ENCODE data around the gene BARX1. TPM values are rescaled to one million over a fixed set of nuclear protein-coding genes. Genes with fewer than 3 reads are reported as not detected.
"Not testable (repeated sequence)": the region's sequence is repeated elsewhere in the genome, so short reads cannot be mapped to it uniquely, and the experiment has no call there.

Gene BARX1
- total RNA-seq, 1 experiment from 2014 or later, result 8.9 TPM

DNA sequence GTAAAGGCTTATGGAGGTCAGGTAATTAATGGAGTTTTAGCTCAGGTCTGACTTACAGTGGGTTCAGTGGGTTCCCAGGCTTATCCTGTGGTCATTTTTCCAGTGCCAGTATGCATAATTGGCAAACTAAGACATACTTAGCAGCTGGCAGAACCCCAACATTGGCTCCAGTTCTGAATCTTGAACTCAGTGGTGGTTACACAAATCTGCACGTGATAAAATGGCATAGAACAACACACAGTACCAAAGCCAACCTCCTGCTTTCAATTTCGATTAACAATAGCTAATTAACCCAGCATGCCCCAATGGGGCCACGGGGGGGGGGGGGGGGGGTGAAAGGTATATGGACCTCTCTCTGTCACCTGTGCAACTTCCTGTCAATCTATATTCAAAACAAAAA is 19.0 kb upstream of the BARX1 start:
- peaks cover 37% of the 10 kb centered on the region for H3K9me3 Mint-ChIP-seq
- peaks cover 26% of the 10 kb centered on the region for H3K36me3 Mint-ChIP-seq
- TF ChIP-seq RELA (CRISPR knock-in tag; IDR thresholded peaks at IDR 0.05; ENCODE audit: borderline replicate concordance), result no peak
- TF ChIP-seq CBFB (CRISPR knock-in tag; IDR thresholded peaks at IDR 0.05; ENCODE audit: low read depth), result no peak
- TF ChIP-seq PRRX2 (CRISPR knock-in tag; IDR thresholded peaks at IDR 0.05), result no peak
- no peak for TF ChIP-seq ZNF396 (CRISPR knock-in tag; IDR thresholded peaks at IDR 0.05; ENCODE audit: borderline replicate concordance)
- TF ChIP-seq FOXJ3 (CRISPR knock-in tag; IDR thresholded peaks at IDR 0.05; ENCODE audit: borderline replicate concordance), result no peak
- no peak for TF ChIP-seq NFATC4 (CRISPR knock-in tag; IDR thresholded peaks at IDR 0.05)
- TF ChIP-seq, protein P1, sequence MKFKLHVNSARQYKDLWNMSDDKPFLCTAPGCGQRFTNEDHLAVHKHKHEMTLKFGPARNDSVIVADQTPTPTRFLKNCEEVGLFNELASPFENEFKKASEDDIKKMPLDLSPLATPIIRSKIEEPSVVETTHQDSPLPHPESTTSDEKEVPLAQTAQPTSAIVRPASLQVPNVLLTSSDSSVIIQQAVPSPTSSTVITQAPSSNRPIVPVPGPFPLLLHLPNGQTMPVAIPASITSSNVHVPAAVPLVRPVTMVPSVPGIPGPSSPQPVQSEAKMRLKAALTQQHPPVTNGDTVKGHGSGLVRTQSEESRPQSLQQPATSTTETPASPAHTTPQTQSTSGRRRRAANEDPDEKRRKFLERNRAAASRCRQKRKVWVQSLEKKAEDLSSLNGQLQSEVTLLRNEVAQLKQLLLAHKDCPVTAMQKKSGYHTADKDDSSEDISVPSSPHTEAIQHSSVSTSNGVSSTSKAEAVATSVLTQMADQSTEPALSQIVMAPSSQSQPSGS (CRISPR knock-in tag; IDR thresholded peaks at IDR 0.05; ENCODE audit: borderline replicate concordance, low read depth), result no peak
- TF ChIP-seq ELF4 (CRISPR knock-in tag; IDR thresholded peaks at IDR 0.05; ENCODE audit: low read depth), result no peak
- TF ChIP-seq, protein P2, sequence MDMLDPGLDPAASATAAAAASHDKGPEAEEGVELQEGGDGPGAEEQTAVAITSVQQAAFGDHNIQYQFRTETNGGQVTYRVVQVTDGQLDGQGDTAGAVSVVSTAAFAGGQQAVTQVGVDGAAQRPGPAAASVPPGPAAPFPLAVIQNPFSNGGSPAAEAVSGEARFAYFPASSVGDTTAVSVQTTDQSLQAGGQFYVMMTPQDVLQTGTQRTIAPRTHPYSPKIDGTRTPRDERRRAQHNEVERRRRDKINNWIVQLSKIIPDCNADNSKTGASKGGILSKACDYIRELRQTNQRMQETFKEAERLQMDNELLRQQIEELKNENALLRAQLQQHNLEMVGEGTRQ (CRISPR knock-in tag; IDR thresholded peaks at IDR 0.05), result no peak
- TF ChIP-seq GABPB1 (CRISPR knock-in tag; IDR thresholded peaks at IDR 0.05), result no peak
- TF ChIP-seq, protein P3, sequence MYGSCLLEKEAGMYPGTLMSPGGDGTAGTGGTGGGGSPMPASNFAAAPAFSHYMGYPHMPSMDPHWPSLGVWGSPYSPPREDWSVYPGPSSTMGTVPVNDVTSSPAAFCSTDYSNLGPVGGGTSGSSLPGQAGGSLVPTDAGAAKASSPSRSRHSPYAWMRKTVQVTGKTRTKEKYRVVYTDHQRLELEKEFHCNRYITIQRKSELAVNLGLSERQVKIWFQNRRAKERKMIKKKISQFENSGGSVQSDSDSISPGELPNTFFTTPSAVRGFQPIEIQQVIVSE (CRISPR knock-in tag; IDR thresholded peaks at IDR 0.05; ENCODE audit: borderline replicate concordance), result no peak
- TF ChIP-seq, protein P4, sequence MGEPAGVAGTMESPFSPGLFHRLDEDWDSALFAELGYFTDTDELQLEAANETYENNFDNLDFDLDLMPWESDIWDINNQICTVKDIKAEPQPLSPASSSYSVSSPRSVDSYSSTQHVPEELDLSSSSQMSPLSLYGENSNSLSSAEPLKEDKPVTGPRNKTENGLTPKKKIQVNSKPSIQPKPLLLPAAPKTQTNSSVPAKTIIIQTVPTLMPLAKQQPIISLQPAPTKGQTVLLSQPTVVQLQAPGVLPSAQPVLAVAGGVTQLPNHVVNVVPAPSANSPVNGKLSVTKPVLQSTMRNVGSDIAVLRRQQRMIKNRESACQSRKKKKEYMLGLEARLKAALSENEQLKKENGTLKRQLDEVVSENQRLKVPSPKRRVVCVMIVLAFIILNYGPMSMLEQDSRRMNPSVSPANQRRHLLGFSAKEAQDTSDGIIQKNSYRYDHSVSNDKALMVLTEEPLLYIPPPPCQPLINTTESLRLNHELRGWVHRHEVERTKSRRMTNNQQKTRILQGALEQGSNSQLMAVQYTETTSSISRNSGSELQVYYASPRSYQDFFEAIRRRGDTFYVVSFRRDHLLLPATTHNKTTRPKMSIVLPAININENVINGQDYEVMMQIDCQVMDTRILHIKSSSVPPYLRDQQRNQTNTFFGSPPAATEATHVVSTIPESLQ (CRISPR knock-in tag; IDR thresholded peaks at IDR 0.05), result no peak
- TF ChIP-seq, protein P5, sequence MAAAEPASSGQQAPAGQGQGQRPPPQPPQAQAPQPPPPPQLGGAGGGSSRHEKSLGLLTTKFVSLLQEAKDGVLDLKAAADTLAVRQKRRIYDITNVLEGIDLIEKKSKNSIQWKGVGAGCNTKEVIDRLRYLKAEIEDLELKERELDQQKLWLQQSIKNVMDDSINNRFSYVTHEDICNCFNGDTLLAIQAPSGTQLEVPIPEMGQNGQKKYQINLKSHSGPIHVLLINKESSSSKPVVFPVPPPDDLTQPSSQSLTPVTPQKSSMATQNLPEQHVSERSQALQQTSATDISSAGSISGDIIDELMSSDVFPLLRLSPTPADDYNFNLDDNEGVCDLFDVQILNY (CRISPR knock-in tag; IDR thresholded peaks at IDR 0.05), result no peak
- no peak for TF ChIP-seq ZNF317 (CRISPR knock-in tag; IDR thresholded peaks at IDR 0.05; ENCODE audit: borderline replicate concordance, low read depth)
- no peak for TF ChIP-seq GRHL2 (CRISPR knock-in tag; IDR thresholded peaks at IDR 0.05; ENCODE audit: insufficient replicate concordance, severe bottlenecking)
- no peak for TF ChIP-seq SMAD4 (CRISPR knock-in tag; IDR thresholded peaks at IDR 0.05)
- no peak for TF ChIP-seq JAZF1 (CRISPR knock-in tag; IDR thresholded peaks at IDR 0.05)
- TF ChIP-seq, protein P6, sequence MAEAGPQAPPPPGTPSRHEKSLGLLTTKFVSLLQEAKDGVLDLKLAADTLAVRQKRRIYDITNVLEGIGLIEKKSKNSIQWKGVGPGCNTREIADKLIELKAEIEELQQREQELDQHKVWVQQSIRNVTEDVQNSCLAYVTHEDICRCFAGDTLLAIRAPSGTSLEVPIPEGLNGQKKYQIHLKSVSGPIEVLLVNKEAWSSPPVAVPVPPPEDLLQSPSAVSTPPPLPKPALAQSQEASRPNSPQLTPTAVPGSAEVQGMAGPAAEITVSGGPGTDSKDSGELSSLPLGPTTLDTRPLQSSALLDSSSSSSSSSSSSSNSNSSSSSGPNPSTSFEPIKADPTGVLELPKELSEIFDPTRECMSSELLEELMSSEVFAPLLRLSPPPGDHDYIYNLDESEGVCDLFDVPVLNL (CRISPR knock-in tag; IDR thresholded peaks at IDR 0.05; ENCODE audit: borderline replicate concordance, low read depth), result no peak
- H3K27me3 Mint-ChIP-seq (ENCODE audit: low read depth), result peaks cover 9% of the 10 kb centered on the region; the same call in 1 of the 2 replicates
- H3K4me1 Mint-ChIP-seq, result no peaks in the 10 kb centered on the region
- no peak overlapping the region for H3K27ac Mint-ChIP-seq
- ATAC-seq, result no peak
- POLR2A ChIA-PET, result interaction anchor here (0.6 kb wide), 1 partner anchor 245 kb away, joined by 4 read pairs; no protein-coding TSS in a partner anchor
- no peak for DNase-seq (ENCODE audit: low spot score)
- no peak overlapping the region for H3K4me3 Mint-ChIP-seq
- CTCF ChIA-PET, result interaction anchor here (0.8 kb wide), 1 partner anchor 28 kb away, joined by 3 read pairs; no protein-coding TSS in a partner anchor

DNA sequence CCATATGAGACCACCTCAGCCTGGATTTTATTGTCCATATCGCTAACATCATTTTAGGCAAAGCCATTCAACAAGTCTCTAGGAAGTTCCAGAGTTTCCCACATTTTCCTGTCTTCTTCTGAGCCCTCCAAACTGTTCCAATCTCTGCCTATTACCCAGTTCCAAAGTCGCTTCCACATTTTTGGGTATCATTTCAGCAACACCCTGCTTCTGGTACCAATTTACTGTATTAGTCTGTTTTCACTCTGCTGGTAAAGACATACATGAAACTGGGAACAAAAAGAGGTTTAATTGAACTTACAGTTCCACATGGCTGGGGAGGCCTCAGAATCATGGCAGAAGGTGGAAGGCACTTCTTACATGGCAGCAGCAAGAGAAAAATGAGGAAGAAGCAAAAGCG is 17.5 kb upstream of the BARX1 start:
- POLR2A ChIA-PET; H3K4me1 Mint-ChIP-seq; H3K4me3 Mint-ChIP-seq; H3K27ac Mint-ChIP-seq; CTCF ChIA-PET; ATAC-seq; H3K27me3 Mint-ChIP-seq (ENCODE audit: low read depth); DNase-seq (ENCODE audit: low spot score): not testable (repeated sequence)
- peaks cover 37% of the 10 kb centered on the region for H3K9me3 Mint-ChIP-seq
- H3K36me3 Mint-ChIP-seq, result peaks cover 26% of the 10 kb centered on the region

Data from WTC11 (cell line).